LHCN-M2 (cell line): ENCODE results near the gene INTS15. TPM values are rescaled to one million over a fixed set of nuclear protein-coding genes. Genes with fewer than 3 reads are reported as not detected.
"Not testable (repeated sequence)": the region's sequence is repeated elsewhere in the genome, so short reads cannot be mapped to it uniquely, and the experiment has no call there.

Experiments
- DNase-seq: peaks from one replicate; pipeline ENCODE4 v3.0.0-alpha.2; 2012; ENCODE audit warnings: low read depth
- total RNA-seq: library from RNA; depleted of rRNA; stranded (reverse); fragments of >200 nt; gene quantifications from 2 replicates; pipeline ENCODE4 v1.2.3, GENCODE V29; 2014

INTS15 gene
- total RNA-seq, 1 experiment from 2014 or later: 24.6 TPM

DNA sequence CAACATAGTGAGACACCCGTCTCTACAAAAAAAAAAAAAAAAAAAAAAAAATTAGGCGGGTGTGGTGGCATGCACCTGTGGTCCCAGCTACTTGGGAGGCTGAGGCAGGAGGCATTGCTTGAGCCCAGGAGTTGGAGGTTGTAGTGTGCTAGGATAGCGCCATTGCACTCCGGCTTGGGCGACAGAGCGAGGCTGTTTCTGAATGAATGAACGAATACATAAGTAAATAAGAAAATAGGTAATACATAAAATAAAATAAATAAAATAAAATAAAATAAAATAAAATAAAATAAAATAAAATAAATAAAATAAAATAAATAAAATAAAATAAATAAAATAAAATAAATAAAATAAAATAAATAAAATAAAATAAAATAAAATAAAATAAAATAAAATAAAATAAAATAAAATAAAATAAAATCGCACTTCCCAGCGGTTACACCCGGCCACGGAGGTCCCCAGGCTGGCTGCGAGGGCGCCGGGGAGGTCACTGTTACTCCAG lies 12.9 kb upstream of the INTS15 start:
- peak; percentile 11 for DNase-seq

DNA sequence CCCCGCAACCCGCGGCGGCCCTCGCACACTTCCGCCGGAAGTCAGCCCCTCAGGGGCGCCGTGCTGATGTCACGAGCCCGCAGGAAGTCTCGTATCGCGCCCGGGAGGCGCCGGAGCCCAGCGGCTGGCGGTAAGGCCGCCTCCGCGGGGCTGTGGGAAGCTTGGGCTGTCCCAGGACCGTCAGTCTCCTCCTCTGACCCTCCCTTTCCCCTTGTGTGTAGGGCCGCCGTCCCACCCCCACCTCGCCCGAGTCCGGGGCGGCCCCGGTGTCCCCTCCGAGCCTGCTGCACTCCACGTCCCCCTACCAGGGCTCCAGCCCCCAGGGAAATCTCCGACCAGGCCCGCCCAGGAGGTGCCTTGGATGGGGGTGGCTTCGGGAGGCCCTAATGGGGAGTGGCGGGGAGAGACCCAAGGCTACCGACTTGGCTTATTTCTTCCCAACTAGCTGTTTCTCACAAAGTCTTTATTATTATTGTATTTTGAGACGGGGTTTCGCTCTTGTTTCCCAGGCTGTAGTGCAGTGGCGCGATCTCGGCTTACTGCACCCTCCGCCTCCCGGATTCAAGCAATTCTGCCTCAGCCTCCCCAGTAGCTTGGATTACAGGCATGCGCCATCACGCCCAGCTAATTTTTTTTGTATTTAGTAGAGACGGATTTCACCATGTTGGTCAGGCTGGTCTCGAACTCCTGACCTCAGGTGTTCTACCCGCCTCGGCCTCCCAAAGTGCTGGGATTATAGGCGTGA lies 12.3 kb upstream of the INTS15 start, which contains the start of gene ZDHHC4:
TSS of gene ZDHHC4 (plus strand) at position 86 of the 745 bp plus-strand sequence. CDS start 3,108 bp downstream, outside the sequence.
- DNase-seq: peak; percentile 88

- no peak for DNase-seq
These were observed 11.4 kb upstream of the INTS15 start for GRCh38 chr7:6578114-6579084.

DNA sequence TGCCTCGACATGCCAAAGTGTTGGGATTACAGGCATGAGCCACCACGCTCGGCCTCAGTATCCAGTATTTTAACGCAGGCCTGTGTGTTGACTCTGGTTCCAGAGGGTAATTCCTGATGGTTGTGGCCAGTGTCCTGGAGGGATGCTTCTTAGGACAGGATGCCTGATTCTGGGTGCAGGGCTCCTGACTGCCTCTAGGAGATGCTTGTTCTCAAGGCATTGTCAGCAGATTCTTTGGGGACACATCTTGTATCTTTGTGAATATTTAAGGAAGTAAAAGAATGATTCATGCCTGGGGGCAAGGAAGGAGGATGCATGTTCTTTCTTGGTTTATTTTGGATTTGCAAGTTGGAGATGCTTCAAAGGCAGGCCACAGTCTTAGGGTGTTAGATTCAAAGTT lies 10.4 kb upstream of the INTS15 start:
- peak; percentile 38 for DNase-seq

- not testable (repeated sequence) for DNase-seq
These were observed 3.9 kb upstream of the INTS15 start for GRCh38 chr7:6585746-6586432.

DNA sequence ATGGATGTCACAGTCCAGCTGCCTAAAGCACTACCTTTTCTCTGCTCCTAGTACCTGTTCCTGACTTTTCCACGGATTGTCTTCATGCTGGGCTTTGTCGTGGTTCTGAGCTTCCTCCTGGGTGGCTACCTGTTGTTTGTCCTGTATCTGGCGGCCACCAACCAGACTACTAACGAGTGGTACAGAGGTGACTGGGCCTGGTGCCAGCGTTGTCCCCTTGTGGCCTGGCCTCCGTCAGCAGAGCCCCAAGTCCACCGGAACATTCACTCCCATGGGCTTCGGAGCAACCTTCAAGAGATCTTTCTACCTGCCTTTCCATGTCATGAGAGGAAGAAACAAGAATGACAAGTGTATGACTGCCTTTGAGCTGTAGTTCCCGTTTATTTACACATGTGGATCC lies 1.3 kb upstream of the INTS15 start:
- no peak for DNase-seq

DNA sequence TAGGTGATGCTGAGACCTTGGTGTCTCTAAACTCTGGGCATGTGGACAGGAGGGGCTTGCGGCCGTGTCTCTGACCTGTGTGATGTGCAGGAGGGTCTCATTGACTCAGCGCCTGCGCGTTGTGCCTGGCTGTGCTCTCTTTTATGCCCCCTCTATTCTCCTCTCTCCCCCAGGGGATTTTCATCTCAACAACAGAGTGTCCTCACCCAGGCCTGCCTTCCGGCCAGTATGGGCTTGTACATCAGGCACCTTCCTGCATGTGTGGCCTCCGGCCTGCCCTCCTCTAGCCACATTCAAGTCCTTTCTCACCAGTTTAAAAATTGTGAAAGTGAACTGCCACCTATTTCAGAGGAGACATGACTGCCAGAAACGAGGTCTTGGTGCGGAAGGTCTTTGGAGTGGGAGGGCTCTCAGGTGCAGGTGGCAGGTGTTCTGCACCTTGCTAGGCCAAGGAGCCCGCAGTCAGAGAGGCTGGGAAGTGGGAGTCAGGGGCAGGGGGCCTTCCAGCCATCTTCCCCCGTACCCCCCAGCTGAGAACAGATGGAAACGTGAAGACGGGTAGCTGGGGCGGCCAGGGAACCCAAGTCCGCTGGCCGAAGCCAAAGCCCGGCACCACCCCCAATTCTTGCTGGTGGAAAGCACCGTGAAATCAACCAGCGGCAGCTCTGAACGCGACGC lies 531 bp upstream of the INTS15 start:
- no peak for DNase-seq

- peak; percentile 42 for DNase-seq
These were observed 857 bp downstream of the INTS15 start for GRCh38 chr7:6590645-6591110.

DNA sequence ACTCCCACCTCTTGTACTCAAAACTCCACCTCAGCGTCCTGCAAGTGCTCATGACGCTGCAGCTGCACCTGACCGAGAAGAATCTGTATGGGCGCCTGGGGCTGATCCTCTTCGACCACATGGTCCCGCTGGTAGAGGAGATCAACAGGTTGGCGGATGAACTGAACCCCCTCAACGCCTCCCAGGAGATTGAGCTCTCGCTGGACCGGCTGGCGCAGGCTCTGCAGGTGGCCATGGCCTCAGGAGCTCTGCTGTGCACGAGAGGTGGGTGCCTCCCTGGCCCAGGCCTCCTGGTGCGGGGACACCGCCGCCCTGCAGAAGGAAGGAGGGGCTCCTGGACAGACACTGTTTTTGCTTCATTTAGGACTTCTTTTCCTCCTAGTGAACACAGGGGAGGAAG lies 10.3 kb downstream of the INTS15 start:
- DNase-seq: no peak

GRCh38 chr7:6604458-6604857 lies 14.6 kb downstream of the INTS15 start:
- no peak for DNase-seq

DNA sequence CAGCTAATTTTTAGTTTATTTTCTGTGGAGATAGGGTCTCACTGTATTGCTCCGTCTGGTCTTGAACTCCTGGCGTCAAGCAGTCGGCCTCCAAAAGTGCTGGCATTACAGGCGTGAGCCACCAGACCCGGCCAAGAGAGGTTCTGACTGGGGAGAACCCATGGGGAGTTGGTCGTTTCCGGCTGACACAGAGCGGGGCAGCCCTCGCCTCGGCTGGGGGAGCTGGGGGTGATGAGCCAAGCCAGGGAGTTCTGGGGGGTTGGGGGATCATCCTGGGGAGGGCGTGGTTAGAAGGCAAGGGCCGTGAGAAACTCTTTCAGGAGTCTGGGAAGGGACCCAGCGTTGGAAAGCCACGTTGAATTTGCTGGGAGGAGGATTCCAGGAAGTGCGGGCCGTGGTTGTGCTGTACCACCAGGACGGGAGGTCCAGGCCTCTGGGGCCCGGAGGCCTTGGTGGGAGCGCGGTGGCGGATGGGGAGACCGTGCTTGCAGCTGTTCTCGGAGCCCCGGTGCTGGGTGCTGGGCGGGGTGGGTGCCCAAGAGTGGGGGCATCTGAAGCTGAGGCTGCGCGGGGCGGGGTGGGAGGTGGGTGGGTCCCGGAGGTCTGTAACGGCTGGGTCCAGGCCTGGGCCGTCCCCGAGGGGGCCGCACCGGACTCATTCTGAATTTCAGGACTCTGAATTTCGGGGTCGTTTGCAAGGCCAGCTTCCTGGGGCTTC lies 17.2 kb downstream of the INTS15 start:
- DNase-seq: no peak

DNA sequence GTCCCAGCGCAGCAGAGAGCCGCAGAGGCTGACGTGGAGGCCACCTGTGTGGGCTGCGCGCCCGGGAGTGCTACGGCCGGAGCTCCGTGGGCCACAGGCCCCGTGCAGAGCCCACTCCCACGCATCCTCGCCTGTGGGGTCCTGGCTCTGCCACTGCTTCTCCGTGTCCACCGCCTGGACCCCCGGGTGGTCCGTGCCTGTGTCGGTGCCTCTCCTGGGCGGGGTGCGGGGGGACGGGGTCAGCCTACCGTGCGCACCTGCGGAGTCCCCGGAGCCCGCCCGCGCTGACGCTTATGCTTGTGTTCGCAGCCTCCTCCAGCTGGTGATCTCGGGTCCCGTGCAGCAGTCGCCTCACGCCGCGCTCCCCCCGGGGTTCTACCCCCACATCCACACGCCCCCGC lies 17.8 kb downstream of the INTS15 start:
- no peak for DNase-seq

DNA sequence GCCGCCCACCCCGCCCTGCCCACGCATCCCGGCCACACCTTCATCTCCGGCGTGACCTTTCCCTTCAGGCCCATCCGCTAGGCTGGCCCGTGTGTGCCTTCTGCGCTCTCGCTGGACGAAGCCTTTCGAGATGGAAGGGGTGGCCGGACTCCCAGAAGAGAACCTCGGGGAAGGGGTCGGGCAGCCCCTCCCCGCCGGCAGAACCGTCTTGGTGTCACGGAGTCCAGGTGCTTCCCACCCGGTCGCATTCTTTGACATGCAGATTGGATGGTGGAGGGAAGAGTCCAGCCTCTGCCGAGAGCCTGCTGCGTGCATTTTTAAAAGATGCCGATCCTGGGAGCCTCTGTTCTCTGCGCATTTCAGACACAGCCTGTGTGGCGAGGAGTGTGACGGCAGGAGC lies 18.3 kb downstream of the INTS15 start:
- no peak for DNase-seq

DNA sequence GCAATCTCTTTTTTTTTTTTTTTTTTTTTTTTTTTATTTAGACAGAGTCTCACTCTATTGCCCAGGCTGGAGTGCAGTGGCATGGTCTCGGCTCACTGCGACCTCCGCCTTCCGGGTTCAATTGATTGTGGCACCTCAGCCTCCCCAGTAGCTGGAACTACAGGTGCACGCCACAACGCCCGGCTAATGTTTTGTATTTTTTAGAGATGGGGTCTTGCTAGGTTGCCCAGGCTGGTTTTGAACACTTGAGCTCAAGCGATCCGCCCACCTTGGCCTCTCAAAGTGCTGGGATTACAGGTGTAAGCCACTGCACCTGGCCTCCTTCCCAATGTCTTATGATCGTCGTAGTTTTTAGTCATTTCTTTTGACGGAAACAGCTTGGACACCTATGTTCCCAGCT lies 19.0 kb downstream of the INTS15 start:
- DNase-seq: no peak

DNA sequence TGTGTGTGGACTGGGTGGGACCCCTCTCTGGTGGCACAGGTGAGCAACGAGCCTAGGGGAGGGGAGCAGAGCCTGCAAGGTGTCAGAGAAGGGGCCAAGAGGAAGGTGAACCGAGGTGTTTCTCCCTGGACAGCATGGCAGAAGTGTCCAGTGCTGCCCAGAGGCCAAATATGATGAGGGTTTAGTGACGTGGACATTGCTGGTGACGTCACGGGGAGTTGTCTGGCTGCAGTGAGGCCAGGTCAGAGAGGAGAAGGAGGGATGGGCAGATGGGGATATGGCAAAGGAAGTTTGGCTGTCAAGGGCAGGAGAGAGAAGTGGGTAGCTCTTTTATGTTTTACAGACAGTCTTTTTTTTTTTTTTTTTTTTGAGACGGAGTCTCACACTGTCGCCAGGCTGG lies 23.0 kb downstream of the INTS15 start:
- DNase-seq: no peak

DNA sequence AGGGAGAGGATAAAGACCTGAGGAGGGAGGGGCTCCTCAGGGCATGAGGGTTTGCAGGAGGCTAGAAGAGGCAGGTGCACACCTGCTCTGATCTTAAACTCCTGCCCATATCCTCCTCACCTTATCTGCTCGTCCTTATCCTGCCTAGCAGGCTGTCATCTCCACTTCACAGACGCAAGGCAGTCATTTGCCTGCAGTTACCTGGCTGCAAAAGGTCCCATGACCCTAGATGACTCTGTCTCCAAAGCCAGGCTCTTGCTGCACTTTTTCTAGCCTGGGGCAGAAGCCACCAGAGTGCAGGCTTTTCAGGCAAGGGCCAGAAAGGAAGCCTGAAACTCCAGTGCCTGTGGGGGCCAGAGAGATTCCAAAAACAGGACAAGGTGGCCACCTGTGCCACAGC lies 23.9 kb downstream of the INTS15 start:
- no peak for DNase-seq

DNA sequence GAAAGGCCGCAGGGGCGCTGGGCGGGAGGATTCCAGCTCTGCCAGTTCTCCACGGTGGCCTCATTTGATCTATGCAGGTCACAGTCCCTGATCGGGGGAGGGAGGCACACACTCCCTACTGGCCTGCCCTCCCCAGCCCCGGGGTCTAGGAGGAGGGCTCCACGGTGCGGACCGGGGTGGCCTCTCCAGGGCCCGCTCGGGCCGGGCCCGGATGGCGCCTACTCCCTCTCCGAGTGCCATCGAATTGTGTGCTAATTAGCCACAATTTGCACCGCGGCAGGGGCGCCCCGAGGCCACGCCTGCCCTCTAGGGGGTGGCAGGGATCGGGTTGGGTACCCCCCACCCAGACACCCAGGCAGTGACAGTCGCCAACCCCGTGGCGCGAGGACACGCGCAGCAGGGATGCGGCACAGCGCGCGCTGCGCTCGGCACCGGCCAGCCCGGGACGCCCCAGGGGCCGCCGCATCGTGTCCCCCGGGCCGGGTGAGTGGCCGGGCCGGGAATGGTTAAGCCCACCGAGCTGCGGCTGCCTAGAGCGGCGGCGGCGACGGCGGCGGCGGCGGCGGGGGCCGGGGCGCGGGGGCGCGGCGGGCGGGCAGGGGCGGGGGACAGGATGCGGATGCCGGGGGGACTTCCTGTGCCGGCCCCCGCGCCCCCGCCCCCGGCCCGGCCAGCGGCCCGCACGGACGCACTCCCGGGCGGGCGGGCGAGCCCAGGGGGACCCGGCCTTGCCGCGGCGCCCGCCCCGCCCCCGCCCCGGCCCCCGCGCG lies 25.3 kb downstream of the INTS15 start, which contains the start of gene ZNF853:
TSS of gene ZNF853 (plus strand) at position 658 of the 770 bp plus-strand sequence. CDS start 565 bp downstream, outside the sequence.
- DNase-seq: no peak

DNA sequence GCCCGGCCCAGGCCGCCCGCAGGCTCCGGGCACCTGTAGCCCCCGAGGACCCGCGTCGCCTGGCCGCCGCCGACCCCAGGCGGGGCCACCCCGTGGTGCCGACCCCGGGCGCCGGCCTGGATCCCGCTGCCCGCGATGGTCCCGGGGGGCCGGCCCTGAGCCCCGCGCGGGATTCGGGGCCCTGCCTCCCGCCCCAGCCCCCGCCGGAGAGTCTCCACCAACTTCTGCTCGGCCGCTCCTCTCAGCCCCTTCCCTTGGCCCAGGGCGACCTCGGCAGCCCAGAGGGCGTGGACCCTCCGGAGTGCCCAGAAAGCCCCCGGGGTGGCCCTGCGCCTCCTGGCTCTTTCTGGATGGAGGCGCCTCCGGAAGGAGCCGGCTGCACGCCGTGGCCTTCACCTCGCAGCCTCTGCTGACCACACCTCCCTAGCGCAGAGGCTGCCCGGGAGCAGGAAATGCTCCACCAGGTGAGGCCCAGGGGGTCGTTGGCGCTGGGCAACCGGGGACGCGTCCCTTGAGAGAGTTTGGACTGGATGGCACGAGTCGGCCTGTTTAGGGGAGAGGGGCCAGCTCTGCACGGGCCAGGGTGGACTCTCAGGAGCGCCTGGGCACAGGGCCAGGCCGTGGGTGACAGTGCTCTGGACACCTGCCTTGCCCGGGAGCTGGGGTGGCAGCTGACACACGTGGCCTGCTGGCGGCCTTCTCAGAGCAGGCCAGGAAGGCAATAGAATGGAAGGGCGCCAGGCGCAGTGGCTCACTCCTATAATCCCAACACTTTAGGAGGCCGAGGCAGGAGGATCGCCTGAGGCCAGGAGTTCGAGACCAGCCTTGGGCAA lies 26.1 kb downstream of the INTS15 start:
- DNase-seq: no peak
